Middle frontal gyrus (tissue), 1 donor: Measurements from ENCODE around the gene FER1L5.

Experiments used
- DNase-seq: peaks from one replicate; pipeline ENCODE4 v3.0.0-alpha.2; 2015; ENCODE audit warnings: low spot score; ENCODE audit errors: extremely low spot score

The FER1L5 gene

GRCh38 chr2:96739633-96740428 lies 97.3 kb downstream of the FER1L5 start, which contains the start of gene LMAN2L:
Gene LMAN2L, minus strand, starts transcription at chr2:96740064. Its CDS starts 24 bp downstream, at chr2:96740040.
- peak; percentile 96 for DNase-seq

DNA sequence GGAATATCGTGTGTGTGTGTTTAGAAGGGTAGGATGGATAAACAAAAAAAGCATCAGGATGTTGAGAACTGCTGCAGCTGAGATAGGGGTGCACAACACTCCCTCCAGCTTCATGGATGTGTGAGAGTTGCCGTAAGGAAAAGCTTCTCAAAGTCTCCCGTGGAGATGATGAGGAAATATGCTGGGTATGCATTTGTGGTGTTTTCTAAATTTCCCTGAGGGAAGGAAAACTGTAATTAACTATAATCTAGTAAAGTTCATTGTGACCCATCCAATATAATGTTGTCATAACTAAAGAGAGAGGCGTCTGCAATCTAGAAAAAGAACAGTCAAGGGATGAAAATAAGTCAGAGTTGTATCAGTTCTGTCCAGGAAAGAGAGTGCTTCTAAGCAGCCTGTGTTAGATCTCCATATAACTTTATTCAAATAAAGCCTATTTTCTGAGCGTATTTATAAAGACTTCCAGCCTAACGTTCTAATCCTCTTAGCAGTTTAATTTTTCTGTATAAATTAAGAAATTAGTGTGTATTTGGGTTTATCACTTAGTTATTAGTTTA lies 104.6 kb downstream of the FER1L5 start:
- no peak for DNase-seq

DNA sequence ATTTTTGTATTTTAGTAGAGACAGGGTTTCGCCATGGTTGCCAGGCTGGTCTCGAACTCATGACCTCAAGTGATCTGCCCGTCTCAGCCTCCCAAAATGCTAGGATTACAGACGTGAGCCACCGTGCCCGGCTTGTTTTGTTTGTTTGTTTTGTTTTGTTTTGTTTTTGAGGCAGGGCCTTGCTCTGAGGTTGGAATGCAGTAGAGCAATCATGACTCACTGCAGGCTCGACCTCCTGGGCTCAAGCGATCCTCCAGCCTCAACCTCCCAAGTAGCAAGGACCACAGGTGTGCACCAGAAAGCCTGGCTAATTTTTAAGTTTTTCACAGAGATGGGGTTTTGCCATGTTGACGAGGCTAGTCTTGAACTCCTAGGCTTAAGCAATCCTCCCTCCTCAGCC lies 109.2 kb downstream of the FER1L5 start:
- no peak for DNase-seq

DNA sequence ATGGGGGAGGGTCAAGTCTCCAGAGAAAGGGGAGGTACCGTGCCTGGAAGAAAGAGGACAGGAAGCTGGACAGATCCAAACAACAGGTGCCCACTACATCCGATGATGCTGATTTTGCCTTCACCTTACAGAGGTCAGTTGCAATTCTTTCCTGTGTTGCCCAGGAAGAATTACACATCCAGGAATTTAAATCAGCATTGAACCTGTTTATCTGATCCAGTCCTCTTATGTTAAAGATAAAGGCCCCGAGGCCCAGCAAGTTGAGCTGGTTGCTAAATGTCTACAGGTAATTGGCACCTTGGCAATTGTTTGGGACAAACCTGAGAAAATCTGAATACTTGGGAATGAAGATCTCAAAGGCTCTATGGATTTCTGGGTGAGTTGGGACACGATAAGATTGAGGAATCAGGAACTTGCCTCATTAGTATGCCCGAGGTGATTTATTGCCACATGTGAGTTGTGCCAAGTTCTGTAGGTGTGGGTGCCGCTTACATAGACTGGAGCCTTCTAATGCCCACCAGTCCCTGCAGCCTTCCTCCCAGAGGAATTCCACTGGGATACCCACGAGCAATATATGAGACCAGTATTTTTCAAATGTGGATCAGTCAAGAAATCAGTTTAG lies 111.2 kb downstream of the FER1L5 start:
- no peak for DNase-seq

DNA sequence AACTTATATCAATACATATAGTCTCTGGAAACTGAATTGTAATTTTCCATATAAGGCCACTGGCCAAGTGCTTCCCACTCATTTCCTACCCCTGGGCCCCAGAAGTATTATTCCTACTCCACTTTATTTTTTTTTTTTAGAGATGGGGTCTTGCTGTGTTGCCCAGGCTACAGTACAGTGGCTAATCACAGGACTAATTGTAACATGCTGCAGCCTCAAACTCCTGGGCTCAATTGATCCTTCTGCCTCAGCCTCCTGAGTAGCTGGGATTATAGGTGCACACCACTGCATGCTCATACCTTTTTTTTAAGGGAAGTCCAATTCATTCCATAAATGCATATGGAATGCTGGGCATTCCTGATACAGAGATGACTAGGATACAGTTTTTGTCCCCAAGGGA lies 111.8 kb downstream of the FER1L5 start:
- no peak for DNase-seq
